IgD-negative memory B cell (primary cell): ENCODE measurements around the gene DPF1. TPM values are rescaled to one million over a fixed set of nuclear protein-coding genes. Genes with fewer than 3 reads are reported as not detected.
A peak's percentile ranks its signal among the peaks of the same experiment; 100 is the strongest.

Source experiments
- H3K27ac Mint-ChIP-seq, 3 donors: one replicate each; pipeline ENCODE4 v1.8.0; 2020 to 2022; ENCODE audit warnings: mild to moderate bottlenecking in 3 of 3, mixed read lengths in 3 of 3, moderate library complexity in 1 of 3
- H3K27me3 Mint-ChIP-seq: one replicate; pipeline ENCODE4 v1.8.0; 2021; ENCODE audit warnings: mixed read lengths
- H3K36me3 Mint-ChIP-seq: one replicate; pipeline ENCODE4 v1.8.0; 2020; ENCODE audit warnings: mild to moderate bottlenecking, mixed read lengths
- H3K4me1 Mint-ChIP-seq, 3 donors: one replicate each; pipeline ENCODE4 v1.8.0; 2020 to 2022; ENCODE audit warnings: mixed read lengths in 3 of 3, mild to moderate bottlenecking in 1 of 3
- H3K4me3 Mint-ChIP-seq, 4 donors: one replicate each; pipeline ENCODE4 v1.8.0; 2020 to 2022; ENCODE audit warnings: mild to moderate bottlenecking in 4 of 4, mixed read lengths in 4 of 4, moderate library complexity in 3 of 4
- H3K9me3 Mint-ChIP-seq, 3 donors: one replicate each; pipeline ENCODE4 v1.8.0; 2020 to 2021; ENCODE audit warnings: mixed read lengths in 3 of 3, mild to moderate bottlenecking in 1 of 3
- polyA plus RNA-seq: library from polyadenylated mRNA; unstranded; fragments of 300-500 nt; fragmentation: Illumina TruSeq; gene quantifications from one replicate; pipeline ENCODE4 v1.2.3, GENCODE V29; 2021

The DPF1 gene
- polyA plus RNA-seq, 1 donor from 2014 or later: 0.24 TPM

GRCh38 chr19:38184815-38185214, 39.2 kb downstream of the DPF1 start:
- H3K9me3 Mint-ChIP-seq: peaks cover 2 to 4% (median 4%) of the 10 kb centered on the region in 3 donors
- H3K4me3 Mint-ChIP-seq: no peak overlapping the region
- peaks cover 18% of the 10 kb centered on the region for H3K36me3 Mint-ChIP-seq
- H3K27ac Mint-ChIP-seq: no peak overlapping the region
- H3K4me1 Mint-ChIP-seq: peaks cover 0 to 2% (median 0%) of the 10 kb centered on the region in 3 donors
- H3K27me3 Mint-ChIP-seq: no peaks in the 10 kb centered on the region

GRCh38 chr19:38183251-38183897, 40.6 kb downstream of the DPF1 start:
- Mint-ChIP-seq H3K27ac (peak overlapping the region in 1 of 3 donors; percentile 73), H3K9me3 (peaks cover 6 to 13% (median 8%) of the 10 kb centered on the region in 3 donors), H3K4me1 (peaks cover 0 to 2% (median 0%) of the 10 kb centered on the region in 3 donors), H3K36me3 (peaks cover 26% of the 10 kb centered on the region), H3K27me3 (no peaks in the 10 kb centered on the region), H3K4me3 (no peak overlapping the region)

GRCh38 chr19:38182536-38183210, 41.3 kb downstream of the DPF1 start:
- Mint-ChIP-seq H3K4me1 (peaks cover 0 to 2% (median 0%) of the 10 kb centered on the region in 3 donors), H3K27me3 (no peaks in the 10 kb centered on the region), H3K36me3 (peaks cover 26% of the 10 kb centered on the region), H3K27ac (no peak overlapping the region), H3K4me3 (peak overlapping the region in 1 of 4 donors; percentile 28), H3K9me3 (peaks cover 6 to 13% (median 8%) of the 10 kb centered on the region in 3 donors)

- Mint-ChIP-seq H3K9me3 (peaks cover 6 to 13% (median 8%) of the 10 kb centered on the region in 3 donors), H3K27ac (no peak overlapping the region), H3K36me3 (peaks cover 28% of the 10 kb centered on the region), H3K4me3 (no peak overlapping the region), H3K27me3 (no peaks in the 10 kb centered on the region), H3K4me1 (peaks cover 0 to 2% (median 0%) of the 10 kb centered on the region in 3 donors)
Observed at GRCh38 chr19:38180071-38180470, 44.0 kb downstream of the DPF1 start.

GRCh38 chr19:38175422-38175821, 48.6 kb downstream of the DPF1 start:
- H3K9me3 Mint-ChIP-seq: peaks cover 2 to 8% (median 6%) of the 10 kb centered on the region in 3 donors
- H3K4me3 Mint-ChIP-seq: no peak overlapping the region
- H3K36me3 Mint-ChIP-seq: peaks cover 22% of the 10 kb centered on the region
- H3K27me3 Mint-ChIP-seq: no peaks in the 10 kb centered on the region
- H3K27ac Mint-ChIP-seq: no peak overlapping the region
- no peaks in the 10 kb centered on the region for H3K4me1 Mint-ChIP-seq

- Mint-ChIP-seq H3K27me3 (no peaks in the 10 kb centered on the region), H3K27ac (peak overlapping the region in 2 of 3 donors; percentile 48 to 86), H3K4me3 (no peak overlapping the region), H3K36me3 (peaks cover 14% of the 10 kb centered on the region), H3K4me1 (no peaks in the 10 kb centered on the region), H3K9me3 (no peaks in the 10 kb centered on the region)
Observed at GRCh38 chr19:38173291-38174041, 50.6 kb downstream of the DPF1 start.

GRCh38 chr19:38172001-38172400, 52.0 kb downstream of the DPF1 start:
- no peaks in the 10 kb centered on the region for H3K27me3 Mint-ChIP-seq
- peak overlapping the region in 1 of 3 donors; percentile 86 for H3K27ac Mint-ChIP-seq

GRCh38 chr19:38170334-38170733, 53.7 kb downstream of the DPF1 start:
- Mint-ChIP-seq H3K36me3 (peaks cover 6% of the 10 kb centered on the region), H3K4me1 (no peaks in the 10 kb centered on the region), H3K27ac (peak overlapping the region in 1 of 3 donors; percentile 8), H3K27me3 (no peaks in the 10 kb centered on the region), H3K4me3 (peak overlapping the region in 1 of 4 donors; percentile 55), H3K9me3 (no peaks in the 10 kb centered on the region)

More at GRCh38 chr19:38172001-38172400, 52.0 kb downstream of the DPF1 start:
- no peaks in the 10 kb centered on the region for H3K9me3 Mint-ChIP-seq
- no peaks in the 10 kb centered on the region for H3K4me1 Mint-ChIP-seq
- H3K36me3 Mint-ChIP-seq: peaks cover 10% of the 10 kb centered on the region
- H3K4me3 Mint-ChIP-seq: no peak overlapping the region

- H3K27me3 Mint-ChIP-seq: no peaks in the 10 kb centered on the region
- H3K36me3 Mint-ChIP-seq: peaks cover 6% of the 10 kb centered on the region
- no peaks in the 10 kb centered on the region for H3K4me1 Mint-ChIP-seq
- no peak overlapping the region for H3K4me3 Mint-ChIP-seq
- H3K9me3 Mint-ChIP-seq: no peaks in the 10 kb centered on the region
- H3K27ac Mint-ChIP-seq: no peak overlapping the region
Observed at GRCh38 chr19:38168637-38169036, 55.4 kb downstream of the DPF1 start.

- Mint-ChIP-seq H3K4me3 (no peak overlapping the region), H3K36me3 (peaks cover 20% of the 10 kb centered on the region), H3K9me3 (peaks cover 0 to 2% (median 0%) of the 10 kb centered on the region in 3 donors), H3K27ac (no peak overlapping the region), H3K27me3 (no peaks in the 10 kb centered on the region), H3K4me1 (no peaks in the 10 kb centered on the region)
Observed at GRCh38 chr19:38165335-38165734, 58.7 kb downstream of the DPF1 start.

GRCh38 chr19:38164526-38164925, 59.5 kb downstream of the DPF1 start:
- no peaks in the 10 kb centered on the region for H3K4me1 Mint-ChIP-seq
- H3K4me3 Mint-ChIP-seq: no peak overlapping the region
- no peak overlapping the region for H3K27ac Mint-ChIP-seq
- H3K9me3 Mint-ChIP-seq: peaks cover 0 to 2% (median 0%) of the 10 kb centered on the region in 3 donors
- H3K27me3 Mint-ChIP-seq: no peaks in the 10 kb centered on the region
- peaks cover 20% of the 10 kb centered on the region for H3K36me3 Mint-ChIP-seq

GRCh38 chr19:38163419-38164290, 60.4 kb downstream of the DPF1 start:
- Mint-ChIP-seq H3K9me3 (peaks cover 0 to 2% (median 0%) of the 10 kb centered on the region in 3 donors), H3K27me3 (no peaks in the 10 kb centered on the region), H3K4me1 (no peaks in the 10 kb centered on the region), H3K4me3 (no peak overlapping the region), H3K27ac (no peak overlapping the region), H3K36me3 (peaks cover 20% of the 10 kb centered on the region)

GRCh38 chr19:38162632-38163031, 61.4 kb downstream of the DPF1 start:
- H3K9me3 Mint-ChIP-seq: peaks cover 0 to 2% (median 0%) of the 10 kb centered on the region in 3 donors
- no peak overlapping the region for H3K4me3 Mint-ChIP-seq
- H3K27me3 Mint-ChIP-seq: no peaks in the 10 kb centered on the region
- no peak overlapping the region for H3K27ac Mint-ChIP-seq
- no peaks in the 10 kb centered on the region for H3K4me1 Mint-ChIP-seq
- H3K36me3 Mint-ChIP-seq: peaks cover 20% of the 10 kb centered on the region

GRCh38 chr19:38162094-38162493, 61.9 kb downstream of the DPF1 start:
- Mint-ChIP-seq H3K9me3 (peaks cover 0 to 2% (median 0%) of the 10 kb centered on the region in 3 donors), H3K27ac (peak overlapping the region in 1 of 3 donors; percentile 53), H3K4me1 (no peaks in the 10 kb centered on the region), H3K4me3 (no peak overlapping the region), H3K27me3 (no peaks in the 10 kb centered on the region), H3K36me3 (peaks cover 20% of the 10 kb centered on the region)
